OCI-LY3 (cell line): ENCODE measurements around the gene NANOS2.

Experiments used
- H2AFZ ChIP-seq: fragments of 200-600, 300-600 bp; shearing (Covaris generic); 2 replicates; pipeline ENCODE4 v1.6.0; 2014; ENCODE audit warnings: antibody characterized with exemption, low read depth, low read length
- H3K27ac ChIP-seq: fragments of 200-600, 300-600 bp; sonication (generic); 2 replicates; pipeline ENCODE4 v1.5.1; 2014; ENCODE audit warnings: mild to moderate bottlenecking, low read length, moderate library complexity, mixed read lengths
- H3K27me3 ChIP-seq: fragments of 200-600, 300-600 bp; sonication (generic); 2 replicates; pipeline ENCODE4 v1.6.1; 2014; ENCODE audit warnings: low read depth, low read length, mixed read lengths
- H3K36me3 ChIP-seq: fragments of 200-600, 300-600 bp; sonication (generic); replicated peaks from 2 replicates; pipeline ENCODE3; 2014; ENCODE audit warnings: low read depth, low read length, mixed read lengths
- H3K4me1 ChIP-seq: fragments of 300-600, 200-600 bp; sonication (generic); 2 replicates; pipeline ENCODE4 v1.6.1; 2014; ENCODE audit warnings: low read length, mixed read lengths
- H3K4me2 ChIP-seq: fragments of 200-600, 300-600 bp; sonication (generic); 2 replicates; pipeline ENCODE4 v1.6.1; 2014; ENCODE audit warnings: low read length, mixed read lengths
- H3K4me3 ChIP-seq: fragments of 300-600, 200-600 bp; sonication (generic); 2 replicates; pipeline ENCODE4 v1.5.1; 2014; ENCODE audit warnings: antibody characterized with exemption, mild to moderate bottlenecking, low read length, moderate library complexity
- H3K79me2 ChIP-seq: fragments of 300-600, 200-600 bp; shearing (Covaris generic); 2 replicates; pipeline ENCODE4 v1.6.1; 2014; ENCODE audit warnings: mild to moderate bottlenecking, low read length, mixed read lengths
- H3K9ac ChIP-seq: fragments of 300-600, 200-600 bp; shearing (Covaris generic); 2 replicates; pipeline ENCODE4 v1.6.0; 2014; ENCODE audit warnings: mild to moderate bottlenecking, low read length, moderate library complexity
- H3K9me3 ChIP-seq: fragments of 200-600, 300-600 bp; shearing (Covaris generic); 2 replicates; pipeline ENCODE4 v1.6.1; 2014; ENCODE audit warnings: low read length, mixed read lengths; ENCODE audit not compliant: insufficient read depth
- H4K20me1 ChIP-seq: fragments of 200-600, 300-600 bp; sonication (generic); 2 replicates; pipeline ENCODE4 v1.6.1; 2016; ENCODE audit warnings: low read length, mixed read lengths; ENCODE audit not compliant: insufficient read depth
- CTCF ChIP-seq: fragments of 200-600, 300-600 bp; sonication (generic); IDR thresholded peaks from 2 replicates; pipeline ENCODE4 v1.5.1; 2014; ENCODE audit warnings: antibody characterized with exemption, low read length, low read depth
- EZH2phosphoT487 ChIP-seq: fragments of 200-600 bp; shearing (Covaris generic); IDR thresholded peaks from 2 replicates; pipeline ENCODE4 v1.6.1; 2018; ENCODE audit warnings: antibody characterized with exemption, mixed run types, low read depth

Gene NANOS2

DNA sequence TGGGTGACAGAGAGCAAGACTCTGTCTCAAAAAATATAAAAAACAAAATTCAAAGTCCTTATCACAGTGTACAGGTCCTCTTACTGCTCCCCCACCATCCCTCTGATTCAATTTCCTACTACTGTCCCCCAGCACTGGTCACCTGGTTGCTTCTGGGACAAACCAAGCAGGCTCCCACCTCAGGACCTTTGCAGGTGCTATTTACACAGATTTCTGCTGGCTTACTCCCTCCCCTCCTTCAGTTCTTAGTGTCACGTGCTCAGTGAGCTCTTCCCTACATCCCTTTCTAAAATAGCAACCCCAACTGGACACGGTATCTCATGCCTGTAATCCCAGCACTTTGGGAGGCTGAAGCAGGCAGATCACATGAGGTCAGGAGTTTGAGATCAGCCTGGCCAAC is 34.6 kb downstream of the NANOS2 start:
- Histone ChIP-seq H3K79me2 (peaks cover 14% of the 10 kb centered on the region), H3K36me3 (peaks cover 10% of the 10 kb centered on the region), H3K4me1 (peaks cover 53% of the 10 kb centered on the region), H3K27ac (no peak overlapping the region), H3K4me2 (no peak overlapping the region), H2AFZ (no peak overlapping the region), H3K9me3 (no peaks in the 10 kb centered on the region), H3K9ac (no peak overlapping the region), H4K20me1 (no peaks in the 10 kb centered on the region), H3K4me3 (no peak overlapping the region), H3K27me3 (no peaks in the 10 kb centered on the region)
- TF ChIP-seq CTCF: no peak

DNA sequence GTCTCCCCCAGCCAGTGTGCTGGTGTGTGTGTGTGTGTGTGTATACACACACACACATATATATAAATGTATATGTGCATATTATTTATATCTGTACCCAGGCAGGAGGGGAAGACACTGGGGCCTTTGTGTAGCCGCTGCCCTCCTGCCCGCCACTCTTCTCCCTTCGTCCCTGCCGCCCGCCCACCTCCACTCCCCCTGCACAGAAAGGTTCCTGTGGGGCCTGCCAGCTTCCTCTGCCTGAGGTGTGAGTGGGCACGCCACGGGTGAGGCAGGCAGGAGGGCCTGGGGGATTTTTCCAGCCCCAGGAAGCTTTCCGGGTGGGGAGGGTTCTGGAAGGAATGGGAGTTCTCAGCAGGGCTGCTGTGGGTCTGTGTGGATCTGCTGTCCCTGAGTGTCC is 35.5 kb downstream of the NANOS2 start:
- no peak overlapping the region for H2AFZ ChIP-seq
- peaks cover under 1% of the 10 kb centered on the region for H3K36me3 ChIP-seq
- no peaks in the 10 kb centered on the region for H3K9me3 ChIP-seq
- H3K4me3 ChIP-seq: no peak overlapping the region
- peaks cover 49% of the 10 kb centered on the region for H3K4me1 ChIP-seq
- H3K27me3 ChIP-seq: no peaks in the 10 kb centered on the region
- TF ChIP-seq EZH2phosphoT487 (no peak), CTCF (no peak)
- no peaks in the 10 kb centered on the region for H4K20me1 ChIP-seq
- H3K27ac ChIP-seq: no peak overlapping the region
- H3K79me2 ChIP-seq: peaks cover 5% of the 10 kb centered on the region
- H3K9ac ChIP-seq: no peak overlapping the region
- no peak overlapping the region for H3K4me2 ChIP-seq

DNA sequence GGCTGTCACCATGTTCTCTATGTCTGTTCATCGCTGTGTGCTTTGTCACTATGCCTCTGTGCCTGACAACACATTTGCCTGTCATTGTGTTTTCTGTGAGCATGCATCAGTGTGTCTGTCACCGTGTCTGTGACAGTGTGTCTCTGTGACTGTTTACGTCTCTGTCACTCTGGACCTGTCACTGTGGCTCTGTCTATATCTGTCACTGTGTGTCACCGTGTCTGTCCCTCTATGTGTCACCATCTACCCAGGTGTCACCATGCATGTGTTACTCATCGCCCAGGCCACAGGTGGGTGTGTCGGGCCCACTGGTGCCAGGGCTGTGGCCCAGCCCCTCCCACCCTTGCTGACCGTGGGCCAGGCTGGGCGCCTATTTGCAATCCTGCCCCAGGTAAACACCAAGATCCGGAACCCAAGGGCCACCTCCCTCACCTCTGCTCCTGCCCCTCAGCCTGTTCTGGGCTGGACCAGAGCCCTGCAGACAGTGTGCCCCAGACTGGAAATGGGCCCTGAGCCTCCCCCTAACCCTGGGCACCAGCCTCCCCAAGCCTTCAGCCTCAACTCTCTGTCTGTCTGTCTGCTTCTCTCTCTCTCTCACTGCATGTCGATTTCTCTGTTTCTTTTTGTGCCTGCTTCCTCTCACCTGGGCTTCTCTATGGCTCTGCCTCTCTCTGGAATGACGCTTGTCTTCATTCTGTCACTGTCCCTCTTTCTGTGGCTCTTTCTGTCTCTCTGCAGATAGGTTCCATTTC is 36.4 kb downstream of the NANOS2 start:
- no peaks in the 10 kb centered on the region for H4K20me1 ChIP-seq
- no peak for TF ChIP-seq EZH2phosphoT487
- no peak for TF ChIP-seq CTCF
- H3K4me2 ChIP-seq: no peak overlapping the region
- no peaks in the 10 kb centered on the region for H3K36me3 ChIP-seq
- no peak overlapping the region for H3K27ac ChIP-seq
- H3K4me1 ChIP-seq: peaks cover 45% of the 10 kb centered on the region
- no peak overlapping the region; the same call in 1 of the 2 replicates for H2AFZ ChIP-seq
- H3K9me3 ChIP-seq: no peaks in the 10 kb centered on the region
- no peak overlapping the region for H3K9ac ChIP-seq
- H3K79me2 ChIP-seq: no peaks in the 10 kb centered on the region
- no peaks in the 10 kb centered on the region for H3K27me3 ChIP-seq
- no peak overlapping the region for H3K4me3 ChIP-seq

- no peaks in the 10 kb centered on the region for H4K20me1 ChIP-seq
- peaks cover 32% of the 10 kb centered on the region for H3K4me1 ChIP-seq
- H3K79me2 ChIP-seq: no peaks in the 10 kb centered on the region
- peak overlapping the region; percentile 71 for H3K4me3 ChIP-seq
- no peaks in the 10 kb centered on the region for H3K9me3 ChIP-seq
- TF ChIP-seq EZH2phosphoT487 (no peak), CTCF (no peak)
- H2AFZ ChIP-seq: peak overlapping the region; percentile 85
- peak overlapping the region; percentile 73 for H3K9ac ChIP-seq
- peaks cover 3% of the 10 kb centered on the region for H3K36me3 ChIP-seq
- peak overlapping the region; percentile 89 for H3K4me2 ChIP-seq
- H3K27ac ChIP-seq: peak overlapping the region; percentile 9; the same call in 1 of the 2 replicates
- no peaks in the 10 kb centered on the region for H3K27me3 ChIP-seq
Observed at GRCh38 chr19:45876411-45877197, 38.0 kb downstream of the NANOS2 start.
